PC-3 (cell line): Measurements from ENCODE around the gene CYP11A1. TPM values are rescaled to one million over a fixed set of nuclear protein-coding genes. Genes with fewer than 3 reads are reported as not detected.

Experiments
- ATAC-seq: fragments of 200-7000 bp; cut with Tn5 transposase; 2 replicates; pipeline ENCODE4 v1.9.1; 2020; ENCODE audit warnings: mild to moderate bottlenecking, moderate library complexity
- BruUV-seq: library from RNA; stranded (reverse); fragments of 400-500 nt; replicated peaks from 2 replicates; lab custom pipeline; 2021; lab: Mats Ljungman, UMichigan
- CTCF ChIA-PET: fragments of 300-600 bp; sonication (Branson Sonifier 250); formaldehyde crosslinking; loops from one replicate; lab custom pipeline; 2022; ENCODE audit warnings: antibody characterized with exemption; lab: Charles Lee
- POLR2A ChIA-PET: fragments of 300-600 bp; sonication (Branson Sonifier 250); formaldehyde crosslinking; loops from one replicate; lab custom pipeline; 2022; ENCODE audit warnings: antibody characterized with exemption; ENCODE audit not compliant: unreplicated experiment; lab: Charles Lee
- DNase-seq: peaks from one replicate; pipeline ENCODE4 v3.0.0-alpha.2; 2015
- H2AFZ ChIP-seq: fragments of 300-600 bp; sonication (generic); 2 replicates; pipeline ENCODE4 v1.6.0; 2016; ENCODE audit warnings: antibody characterized with exemption, low read length
- H3F3A ChIP-seq: fragments of 300-600 bp; sonication (generic); one replicate; pipeline ENCODE4 v1.6.0; 2017; ENCODE audit warnings: antibody characterized with exemption, low read length, control low read depth, mild to moderate bottlenecking; ENCODE audit not compliant: unreplicated experiment
- H3K27ac ChIP-seq: fragments of 300-600 bp; sonication (generic); 2 replicates; pipeline ENCODE4 v1.5.1; 2016; ENCODE audit warnings: mild to moderate bottlenecking, low read length
- H3K27me3 ChIP-seq: fragments of 300-600 bp; sonication (generic); 2 replicates; pipeline ENCODE4 v1.6.1; 2016; ENCODE audit warnings: low read length, mixed read lengths
- H3K36me3 ChIP-seq: fragments of 300-600 bp; sonication (generic); 2 replicates; pipeline ENCODE4 v1.6.1; 2016; ENCODE audit warnings: low read depth, mixed run types, low read length, mixed read lengths
- H3K4me1 ChIP-seq: fragments of 300-600 bp; sonication (generic); 2 replicates; pipeline ENCODE4 v1.5.1; 2016; ENCODE audit warnings: low read length; ENCODE audit not compliant: insufficient read depth
- H3K4me2 ChIP-seq: fragments of 300-600 bp; sonication (generic); 2 replicates; pipeline ENCODE4 v1.6.0; 2016; ENCODE audit warnings: low read length
- H3K4me3 ChIP-seq: fragments of 300-600 bp; sonication (generic); 2 replicates; pipeline ENCODE4 v1.5.1; 2016; ENCODE audit warnings: mild to moderate bottlenecking, low read length, mixed read lengths
- H3K79me2 ChIP-seq: fragments of 300-600 bp; sonication (generic); 2 replicates; pipeline ENCODE4 v1.6.1; 2017; ENCODE audit warnings: low read length, mixed read lengths
- H3K9ac ChIP-seq: fragments of 300-600 bp; sonication (generic); 2 replicates; pipeline ENCODE4 v1.6.0; 2016; ENCODE audit warnings: mild to moderate bottlenecking, low read length
- H3K9me2 ChIP-seq: fragments of 300-600 bp; sonication (generic); replicated peaks from 2 replicates; pipeline ENCODE4 v1.6.1; 2016; ENCODE audit warnings: mixed run types, low read length, mixed read lengths
- H3K9me3 ChIP-seq: fragments of 300-600 bp; sonication (generic); 2 replicates; pipeline ENCODE4 v1.6.1; 2016; ENCODE audit warnings: low read length, mixed read lengths
- H4K20me1 ChIP-seq: fragments of 300-600 bp; sonication (generic); 2 replicates; pipeline ENCODE4 v1.6.1; 2016; ENCODE audit warnings: low read length, mixed read lengths
- EZH2 ChIP-seq: fragments of 300-600 bp; sonication (generic); IDR thresholded peaks from one replicate; pipeline ENCODE4 v1.6.1; 2017; ENCODE audit warnings: antibody characterized with exemption, mild to moderate bottlenecking, low read length; ENCODE audit not compliant: unreplicated experiment
- EZH2phosphoT487 ChIP-seq: fragments of 300-600 bp; sonication (generic); IDR thresholded peaks from 2 replicates; pipeline ENCODE4 v1.6.1; 2018; ENCODE audit warnings: mild to moderate bottlenecking, antibody characterized with exemption, low read length, borderline replicate concordance
- intact Hi-C: fragments of 100-400 bp; cut with micrococcal nuclease; formaldehyde crosslinking; loops from 2 replicates; pipeline ENCODE4 v1.9.0; 2023
- total RNA-seq: library from RNA; depleted of rRNA; stranded (reverse); fragments of >200 nt; gene quantifications from 2 replicates; pipeline ENCODE4 v1.2.3, GENCODE V29; 2014
- TF ChIP-seq, protein P1 (sequence below): fragments of 300-600 bp; sonication (generic); conservative IDR thresholded peaks from 2 replicates; pipeline ENCODE4 v1.5.1; 2017; ENCODE audit warnings: antibody characterized with exemption, low read depth, mild to moderate bottlenecking, low read length

Gene CYP11A1
- total RNA-seq, 1 experiment from 2014 or later: 0.18 TPM

DNA sequence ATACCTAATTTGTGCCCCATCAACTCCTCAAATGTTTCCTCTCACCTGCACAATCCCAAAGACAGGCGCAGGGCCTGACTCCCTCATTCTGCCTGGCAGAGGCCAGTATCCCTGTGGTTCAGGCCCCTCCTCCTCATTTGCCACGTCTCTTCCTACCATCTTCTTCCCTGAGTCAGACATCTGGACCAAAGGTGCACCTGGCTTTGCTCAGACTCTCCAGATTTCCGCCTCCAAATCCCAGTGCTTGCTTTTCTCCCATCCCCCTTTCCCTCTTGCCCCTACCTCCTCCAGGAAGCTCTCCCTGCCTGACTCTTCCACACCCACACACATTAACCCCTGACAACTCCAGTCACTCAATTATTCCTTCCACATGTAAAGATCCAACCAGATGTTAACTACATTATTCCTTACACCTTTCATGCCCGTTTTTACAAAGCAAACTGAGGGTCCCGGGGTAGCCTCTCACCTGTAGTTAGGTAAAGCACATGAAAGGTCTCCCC lies 46.7 kb upstream of the CYP11A1 start:
- Histone ChIP-seq H3K4me1 (peaks cover 56% of the 10 kb centered on the region), H3K79me2 (peaks cover 61% of the 10 kb centered on the region), H3K9me3 (no peaks in the 10 kb centered on the region), H3K9me2 (no peaks in the 10 kb centered on the region), H4K20me1 (peaks cover 15% of the 10 kb centered on the region; the same call in 1 of the 2 replicates), H3K27me3 (no peaks in the 10 kb centered on the region), H3K4me3 (no peak overlapping the region), H3K4me2 (peak overlapping the region; percentile 4; the same call in 1 of the 2 replicates), H3K9ac (no peak overlapping the region), H3F3A (no peaks in the 10 kb centered on the region), H3K36me3 (peaks cover 75% of the 10 kb centered on the region), H2AFZ (no peak overlapping the region), H3K27ac (peak overlapping the region; percentile 57)
- DNase-seq (peak; percentile 52), ATAC-seq (no peak)
- ChIA-PET CTCF (no interaction called here), POLR2A (no interaction called here)
- no TSS peak for BruUV-seq
- intact Hi-C loops: no loop called here
- no peak for TF ChIP-seq EZH2
- no peak for TF ChIP-seq EZH2phosphoT487
- TF ChIP-seq, protein P1, sequence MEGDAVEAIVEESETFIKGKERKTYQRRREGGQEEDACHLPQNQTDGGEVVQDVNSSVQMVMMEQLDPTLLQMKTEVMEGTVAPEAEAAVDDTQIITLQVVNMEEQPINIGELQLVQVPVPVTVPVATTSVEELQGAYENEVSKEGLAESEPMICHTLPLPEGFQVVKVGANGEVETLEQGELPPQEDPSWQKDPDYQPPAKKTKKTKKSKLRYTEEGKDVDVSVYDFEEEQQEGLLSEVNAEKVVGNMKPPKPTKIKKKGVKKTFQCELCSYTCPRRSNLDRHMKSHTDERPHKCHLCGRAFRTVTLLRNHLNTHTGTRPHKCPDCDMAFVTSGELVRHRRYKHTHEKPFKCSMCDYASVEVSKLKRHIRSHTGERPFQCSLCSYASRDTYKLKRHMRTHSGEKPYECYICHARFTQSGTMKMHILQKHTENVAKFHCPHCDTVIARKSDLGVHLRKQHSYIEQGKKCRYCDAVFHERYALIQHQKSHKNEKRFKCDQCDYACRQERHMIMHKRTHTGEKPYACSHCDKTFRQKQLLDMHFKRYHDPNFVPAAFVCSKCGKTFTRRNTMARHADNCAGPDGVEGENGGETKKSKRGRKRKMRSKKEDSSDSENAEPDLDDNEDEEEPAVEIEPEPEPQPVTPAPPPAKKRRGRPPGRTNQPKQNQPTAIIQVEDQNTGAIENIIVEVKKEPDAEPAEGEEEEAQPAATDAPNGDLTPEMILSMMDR: no peak

DNA sequence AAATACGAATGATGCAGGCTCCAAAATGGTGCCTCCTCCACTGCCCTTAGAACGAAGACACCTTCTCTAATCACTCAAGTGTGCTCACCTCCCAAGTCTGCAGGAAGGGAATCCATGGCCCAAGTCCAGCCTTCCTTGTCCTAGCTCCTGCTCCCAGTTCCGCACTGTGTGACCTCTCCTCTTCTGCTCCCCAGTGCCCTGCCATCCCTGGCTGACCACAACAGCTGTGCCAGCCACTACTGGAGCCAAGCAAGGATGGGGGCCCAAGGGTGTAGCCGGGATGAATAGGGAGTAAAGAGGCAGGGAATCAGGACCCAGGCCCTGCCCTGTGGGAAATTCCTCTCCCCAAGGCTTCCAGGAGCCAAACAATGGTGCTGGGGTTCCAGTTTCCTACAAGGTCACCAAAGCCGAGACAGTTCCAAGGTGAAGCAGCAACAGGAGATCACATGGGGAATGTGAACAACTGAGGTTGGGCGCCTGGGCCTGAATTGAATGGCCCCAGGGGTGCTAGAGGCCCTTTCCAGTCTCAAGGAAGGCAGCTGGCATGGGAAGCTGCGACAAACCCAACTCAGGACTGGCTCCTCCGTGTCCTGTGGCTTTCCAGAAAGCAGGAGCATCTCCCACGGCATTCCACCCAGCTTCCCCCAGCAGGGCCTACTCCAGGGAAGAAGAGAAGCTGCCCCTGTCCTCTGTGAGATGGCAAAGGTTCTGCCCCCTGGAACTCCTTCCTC lies 46.1 kb upstream of the CYP11A1 start:
- Histone ChIP-seq H2AFZ (no peak overlapping the region), H3K27me3 (no peaks in the 10 kb centered on the region), H3K36me3 (peaks cover 74% of the 10 kb centered on the region), H4K20me1 (0 out of 2 replicates have a peak, but pooled peaks cover 9% of the 10 kb centered on the region), H3K4me2 (0 out of 2 replicates have a peak overlapping the region, but pooled peaks have one; percentile 4), H3K4me1 (peaks cover 55% of the 10 kb centered on the region), H3K4me3 (no peak overlapping the region), H3K27ac (peak overlapping the region; percentile 57), H3K79me2 (peaks cover 55% of the 10 kb centered on the region), H3K9me3 (no peaks in the 10 kb centered on the region), H3F3A (peaks cover 5% of the 10 kb centered on the region), H3K9me2 (no peaks in the 10 kb centered on the region), H3K9ac (no peak overlapping the region)
- POLR2A ChIA-PET: no interaction called here
- no peak for DNase-seq
- no peak for ATAC-seq
- no TSS peak for BruUV-seq
- intact Hi-C loops: no loop called here
- no peak for TF ChIP-seq EZH2phosphoT487
- TF ChIP-seq EZH2: no peak
- TF ChIP-seq, protein P1: no peak
- CTCF ChIA-PET: no interaction called here

GRCh38 chr15:74412159-74412558 lies 44.7 kb upstream of the CYP11A1 start:
- H3K4me1 ChIP-seq: peaks cover 55% of the 10 kb centered on the region
- no peak for DNase-seq
- H3K79me2 ChIP-seq: peaks cover 41% of the 10 kb centered on the region
- H2AFZ ChIP-seq: no peak overlapping the region
- H3K9me2 ChIP-seq: no peaks in the 10 kb centered on the region
- peaks cover 10% of the 10 kb centered on the region for H3F3A ChIP-seq
- ChIA-PET POLR2A (no interaction called here), CTCF (no interaction called here)
- no peak overlapping the region for H3K4me3 ChIP-seq
- no peak for ATAC-seq
- no peaks in the 10 kb centered on the region for H3K27me3 ChIP-seq
- no peak for TF ChIP-seq EZH2
- TF ChIP-seq EZH2phosphoT487: no peak
- TF ChIP-seq, protein P1: no peak
- no peaks in the 10 kb centered on the region for H4K20me1 ChIP-seq
- peaks cover 62% of the 10 kb centered on the region for H3K36me3 ChIP-seq
- no peak overlapping the region for H3K27ac ChIP-seq
- no peak overlapping the region for H3K9ac ChIP-seq
- H3K9me3 ChIP-seq: no peaks in the 10 kb centered on the region
- BruUV-seq: no TSS peak
- intact Hi-C loops: no loop called here
- H3K4me2 ChIP-seq: no peak overlapping the region
